ENCODE data around the gene SPTBN5. TPM values are rescaled to one million over a fixed set of nuclear protein-coding genes. Genes with fewer than 3 reads are reported as not detected.

SPTBN5 gene
- total RNA-seq, 1 experiment from 2014 or later, result 0.64 TPM

GRCh38 chr15:41872166-41872747 is 21.6 kb downstream of the SPTBN5 start:
- Mint-ChIP-seq H3K9me3 (ENCODE audit: low read depth, unreplicated experiment) (no peaks in the 10 kb centered on the region), H3K4me1 (ENCODE audit: low read depth, unreplicated experiment) (no peaks in the 10 kb centered on the region), H3K27me3 (ENCODE audit: unreplicated experiment) (peaks cover 43% of the 10 kb centered on the region), H3K4me3 (ENCODE audit: low read depth, unreplicated experiment) (no peak overlapping the region), H3K27ac (ENCODE audit: unreplicated experiment) (no peak overlapping the region), H3K36me3 (ENCODE audit: insufficient read depth, unreplicated experiment) (no peaks in the 10 kb centered on the region)
- intact Hi-C loops (cut with micrococcal nuclease; ENCODE audit: unreplicated experiment), result no loop called here
- CTCF ChIA-PET, result no interaction called here
- TF ChIP-seq, protein P1, sequence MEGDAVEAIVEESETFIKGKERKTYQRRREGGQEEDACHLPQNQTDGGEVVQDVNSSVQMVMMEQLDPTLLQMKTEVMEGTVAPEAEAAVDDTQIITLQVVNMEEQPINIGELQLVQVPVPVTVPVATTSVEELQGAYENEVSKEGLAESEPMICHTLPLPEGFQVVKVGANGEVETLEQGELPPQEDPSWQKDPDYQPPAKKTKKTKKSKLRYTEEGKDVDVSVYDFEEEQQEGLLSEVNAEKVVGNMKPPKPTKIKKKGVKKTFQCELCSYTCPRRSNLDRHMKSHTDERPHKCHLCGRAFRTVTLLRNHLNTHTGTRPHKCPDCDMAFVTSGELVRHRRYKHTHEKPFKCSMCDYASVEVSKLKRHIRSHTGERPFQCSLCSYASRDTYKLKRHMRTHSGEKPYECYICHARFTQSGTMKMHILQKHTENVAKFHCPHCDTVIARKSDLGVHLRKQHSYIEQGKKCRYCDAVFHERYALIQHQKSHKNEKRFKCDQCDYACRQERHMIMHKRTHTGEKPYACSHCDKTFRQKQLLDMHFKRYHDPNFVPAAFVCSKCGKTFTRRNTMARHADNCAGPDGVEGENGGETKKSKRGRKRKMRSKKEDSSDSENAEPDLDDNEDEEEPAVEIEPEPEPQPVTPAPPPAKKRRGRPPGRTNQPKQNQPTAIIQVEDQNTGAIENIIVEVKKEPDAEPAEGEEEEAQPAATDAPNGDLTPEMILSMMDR (IDR thresholded peaks at IDR 0.05; ENCODE audit: unreplicated experiment), result no peak
- BruUV-seq (replicated peaks), result no TSS peak
- no peak for DNase-seq

- intact Hi-C loops (cut with micrococcal nuclease; ENCODE audit: unreplicated experiment), result no loop called here
- Mint-ChIP-seq H3K36me3 (ENCODE audit: insufficient read depth, unreplicated experiment) (no peaks in the 10 kb centered on the region), H3K9me3 (ENCODE audit: low read depth, unreplicated experiment) (no peaks in the 10 kb centered on the region), H3K4me1 (ENCODE audit: low read depth, unreplicated experiment) (no peaks in the 10 kb centered on the region), H3K27ac (ENCODE audit: unreplicated experiment) (no peak overlapping the region), H3K27me3 (ENCODE audit: unreplicated experiment) (peaks cover 43% of the 10 kb centered on the region), H3K4me3 (ENCODE audit: low read depth, unreplicated experiment) (no peak overlapping the region)
- no TSS peak for BruUV-seq (replicated peaks)
- DNase-seq, result no peak
- TF ChIP-seq, protein P1 (IDR thresholded peaks at IDR 0.05; ENCODE audit: unreplicated experiment), result no peak
- CTCF ChIA-PET, result no interaction called here
Measured at GRCh38 chr15:41871175-41871905, 22.5 kb downstream of the SPTBN5 start.

DNA sequence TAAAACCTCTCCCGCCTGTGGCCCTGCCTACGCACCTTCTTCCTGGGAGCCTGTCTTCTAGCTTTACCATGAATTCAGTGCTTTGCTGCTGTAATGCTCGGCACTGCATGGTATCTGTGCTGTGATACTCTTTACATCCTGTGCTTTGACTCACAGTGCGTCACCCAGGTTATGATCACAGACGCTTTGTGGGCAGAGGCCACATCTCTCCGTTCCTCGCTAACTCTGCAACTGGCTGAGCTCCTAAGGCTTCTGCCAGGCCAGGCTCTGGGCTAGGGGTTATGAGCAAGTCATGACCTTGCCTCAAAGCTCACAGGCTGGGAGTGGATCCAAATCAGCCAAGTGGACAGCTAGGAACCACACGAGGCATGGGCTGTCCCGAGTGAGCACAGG is 23.2 kb downstream of the SPTBN5 start:
- BruUV-seq (replicated peaks), result no TSS peak
- TF ChIP-seq, protein P1 (IDR thresholded peaks at IDR 0.05; ENCODE audit: unreplicated experiment), result no peak
- no peak overlapping the region for H3K4me3 Mint-ChIP-seq (ENCODE audit: low read depth, unreplicated experiment)
- CTCF ChIA-PET, result no interaction called here
- no peaks in the 10 kb centered on the region for H3K4me1 Mint-ChIP-seq (ENCODE audit: low read depth, unreplicated experiment)
- H3K36me3 Mint-ChIP-seq (ENCODE audit: insufficient read depth, unreplicated experiment), result no peaks in the 10 kb centered on the region
- H3K9me3 Mint-ChIP-seq (ENCODE audit: low read depth, unreplicated experiment), result no peaks in the 10 kb centered on the region
- intact Hi-C loops (cut with micrococcal nuclease; ENCODE audit: unreplicated experiment), result no loop called here
- peaks cover 41% of the 10 kb centered on the region for H3K27me3 Mint-ChIP-seq (ENCODE audit: unreplicated experiment)
- no peak overlapping the region for H3K27ac Mint-ChIP-seq (ENCODE audit: unreplicated experiment)
- no peak for DNase-seq

- H3K4me1 Mint-ChIP-seq (ENCODE audit: low read depth, unreplicated experiment), result no peaks in the 10 kb centered on the region
- TF ChIP-seq, protein P1 (IDR thresholded peaks at IDR 0.05; ENCODE audit: unreplicated experiment), result no peak
Measured at GRCh38 chr15:41869770-41870688, 23.8 kb downstream of the SPTBN5 start.

More at GRCh38 chr15:41869770-41870688, 23.8 kb downstream of the SPTBN5 start:
- no peaks in the 10 kb centered on the region for H3K9me3 Mint-ChIP-seq (ENCODE audit: low read depth, unreplicated experiment)
- intact Hi-C loops (cut with micrococcal nuclease; ENCODE audit: unreplicated experiment), result no loop called here
- no peaks in the 10 kb centered on the region for H3K36me3 Mint-ChIP-seq (ENCODE audit: insufficient read depth, unreplicated experiment)
- no peak overlapping the region for H3K27ac Mint-ChIP-seq (ENCODE audit: unreplicated experiment)
- no peak overlapping the region for H3K4me3 Mint-ChIP-seq (ENCODE audit: low read depth, unreplicated experiment)
- peaks cover 34% of the 10 kb centered on the region for H3K27me3 Mint-ChIP-seq (ENCODE audit: unreplicated experiment)
- CTCF ChIA-PET, result no interaction called here
- no TSS peak for BruUV-seq (replicated peaks)
- no peak for DNase-seq
